HFFc6 (cell line): ENCODE data around the gene SLC4A1AP. TPM values are rescaled to one million over a fixed set of nuclear protein-coding genes. Genes with fewer than 3 reads are reported as not detected.

Experiments used
- DNase-seq: peaks from one replicate; pipeline ENCODE4 v3.0.0-alpha.2; 2018
- H3K27ac Mint-ChIP-seq: 2 replicates; pipeline ENCODE4 v1.8.0; 2020; ENCODE audit warnings: mild to moderate bottlenecking, mixed read lengths
- H3K27me3 Mint-ChIP-seq: 2 replicates; pipeline ENCODE4 v1.8.0; 2021; ENCODE audit warnings: mild to moderate bottlenecking, moderate library complexity, mixed read lengths; ENCODE audit not compliant: insufficient read depth
- H3K36me3 Mint-ChIP-seq: 2 replicates; pipeline ENCODE4 v1.8.0; 2021; ENCODE audit warnings: low read depth, mixed read lengths
- H3K4me1 Mint-ChIP-seq: 2 replicates; pipeline ENCODE4 v1.8.0; 2020; ENCODE audit warnings: low read depth, mixed read lengths
- H3K4me3 Mint-ChIP-seq: 2 replicates; pipeline ENCODE4 v1.8.0; 2020; ENCODE audit warnings: mild to moderate bottlenecking, moderate library complexity, mixed read lengths
- H3K9me3 Mint-ChIP-seq: 2 replicates; pipeline ENCODE4 v1.8.0; 2020; ENCODE audit warnings: mild to moderate bottlenecking, mixed read lengths
- CTCF ChIP-seq: fragments of 200-600 bp; sonication (generic); IDR thresholded peaks from 2 replicates; pipeline ENCODE4 v1.5.0; 2021; ENCODE audit warnings: antibody characterized with exemption, mild to moderate bottlenecking
- total RNA-seq, 6 experiments: library from RNA; stranded (reverse); fragmentation: NEBNext Ultra II Directional; extraction: Animal tissue kit (Norgen Biotek cat#: 25700); gene quantifications; 2 replicates in 1 of 6; 3 replicates in 5 of 6; pipeline ENCODE4 v1.2.3, GENCODE V29; 2021

Gene SLC4A1AP
- total RNA-seq, 6 experiments from 2014 or later, result 23.0 to 27.1 (median 24.5) TPM

GRCh38 chr2:27714053-27714452, 50.4 kb downstream of the SLC4A1AP start:
- Mint-ChIP-seq H3K9me3 (no peaks in the 10 kb centered on the region), H3K4me1 (peaks cover 23% of the 10 kb centered on the region), H3K4me3 (peak overlapping the region; percentile 81), H3K36me3 (no peaks in the 10 kb centered on the region), H3K27ac (peak overlapping the region; percentile 84), H3K27me3 (no peaks in the 10 kb centered on the region; the same call in 1 of the 2 replicates)
- TF ChIP-seq CTCF, result no peak
- no peak for DNase-seq

- Mint-ChIP-seq H3K27me3 (no peaks in the 10 kb centered on the region; the same call in 1 of the 2 replicates), H3K4me3 (peak overlapping the region; percentile 81), H3K27ac (peak overlapping the region; percentile 84), H3K36me3 (no peaks in the 10 kb centered on the region), H3K9me3 (no peaks in the 10 kb centered on the region), H3K4me1 (peaks cover 29% of the 10 kb centered on the region)
- no peak for DNase-seq
- TF ChIP-seq CTCF, result no peak
Measured at GRCh38 chr2:27714851-27715291, 51.2 kb downstream of the SLC4A1AP start.

GRCh38 chr2:27715318-27716210, 51.9 kb downstream of the SLC4A1AP start:
- DNase-seq, result peak; percentile 63
- peak overlapping the region; percentile 97 for H3K27ac Mint-ChIP-seq
- peak overlapping the region; percentile 81 for H3K4me3 Mint-ChIP-seq
- peaks cover 36% of the 10 kb centered on the region for H3K4me1 Mint-ChIP-seq
- H3K27me3 Mint-ChIP-seq, result no peaks in the 10 kb centered on the region; the same call in 1 of the 2 replicates
- no peaks in the 10 kb centered on the region for H3K9me3 Mint-ChIP-seq
- H3K36me3 Mint-ChIP-seq, result no peaks in the 10 kb centered on the region
- no peak for TF ChIP-seq CTCF

GRCh38 chr2:27716301-27717069, 52.8 kb downstream of the SLC4A1AP start:
- Mint-ChIP-seq H3K27ac (peak overlapping the region; percentile 97), H3K36me3 (no peaks in the 10 kb centered on the region), H3K27me3 (no peaks in the 10 kb centered on the region; the same call in 1 of the 2 replicates), H3K4me1 (peaks cover 45% of the 10 kb centered on the region), H3K9me3 (no peaks in the 10 kb centered on the region), H3K4me3 (peak overlapping the region; percentile 86)
- TF ChIP-seq CTCF, result no peak
- DNase-seq, result no peak

GRCh38 chr2:27717070-27717795, 53.5 kb downstream of the SLC4A1AP start:
- Mint-ChIP-seq H3K27me3 (no peaks in the 10 kb centered on the region; the same call in 1 of the 2 replicates), H3K9me3 (no peaks in the 10 kb centered on the region), H3K27ac (peak overlapping the region; percentile 97), H3K4me3 (peak overlapping the region; percentile 86), H3K4me1 (peaks cover 46% of the 10 kb centered on the region), H3K36me3 (no peaks in the 10 kb centered on the region)
- DNase-seq, result peak; percentile 91
- TF ChIP-seq CTCF, result no peak
